H1 (cell line): ENCODE data around the gene SCNN1G. TPM values are rescaled to one million over a fixed set of nuclear protein-coding genes. Genes with fewer than 3 reads are reported as not detected.
A peak's percentile ranks its signal among the peaks of the same experiment; 100 is the strongest.

Experiments
- CTCF ChIA-PET: fragments of 300-600 bp; sonication (Branson Sonifier 250); formaldehyde crosslinking; loops from one replicate; lab custom pipeline; 2021; ENCODE audit not compliant: partially characterized antibody; lab: Charles Lee
- POLR2A ChIA-PET: fragments of 300-600 bp; sonication (Branson Sonifier 250); formaldehyde crosslinking; loops from one replicate; lab custom pipeline; 2021; ENCODE audit warnings: inconsistent platforms; ENCODE audit not compliant: partially characterized antibody; lab: Charles Lee
- DNase-seq, 2 experiments: peaks; one replicate each; pipeline versions ENCODE4 v3.0.0 to v3.0.0-alpha.2; 2010 to 2022; ENCODE audit warnings: low spot score in 2 of 2, low read depth in 1 of 2, mixed read lengths in 1 of 2
- FAIRE-seq: peaks from 2 replicates; lab custom pipeline; 2011; peaks lifted over from hg19 to GRCh38; lab: Jason Lieb, UNC
- H2AFZ ChIP-seq: 2 replicates; pipeline ENCODE4 v1.8.1; 2012; ENCODE audit warnings: low read length, inconsistent platforms
- H2AK5ac ChIP-seq: 2 replicates; pipeline ENCODE4 v1.6.1; 2013; ENCODE audit warnings: low read depth, low read length
- H2BK120ac ChIP-seq: replicated peaks from 2 replicates; pipeline ENCODE3; 2013; ENCODE audit warnings: low read depth, low read length, inconsistent platforms
- H2BK12ac ChIP-seq: 2 replicates; pipeline ENCODE4 v1.6.1; 2013; ENCODE audit warnings: low read depth, low read length
- H2BK15ac ChIP-seq: 2 replicates; pipeline ENCODE4 v1.6.1; 2013; ENCODE audit warnings: low read length
- H2BK20ac ChIP-seq: 2 replicates; pipeline ENCODE4 v1.6.1; 2013; ENCODE audit warnings: low read length
- H2BK5ac ChIP-seq: 2 replicates; pipeline ENCODE4 v1.6.1; 2013; ENCODE audit warnings: low read depth, low read length
- H3K14ac ChIP-seq: 2 replicates; pipeline ENCODE4 v1.6.1; 2013; ENCODE audit warnings: inconsistent platforms; ENCODE audit not compliant: insufficient read length
- H3K18ac ChIP-seq: 2 replicates; pipeline ENCODE4 v1.6.1; 2013; ENCODE audit warnings: low read length; ENCODE audit errors: extremely low read depth
- H3K23ac ChIP-seq: 2 replicates; pipeline ENCODE4 v1.6.1; 2013; ENCODE audit warnings: inconsistent platforms; ENCODE audit not compliant: insufficient read length
- H3K23me2 ChIP-seq: 2 replicates; pipeline ENCODE4 v1.6.1; 2013; ENCODE audit warnings: low read depth, low read length
- H3K27ac ChIP-seq: 2 replicates; pipeline ENCODE4 v1.6.1; 2011; ENCODE audit warnings: low read depth, low read length, inconsistent platforms
- H3K27me3 ChIP-seq, 4 experiments: replicated peaks in 1 of 4; 1 replicate in 1 of 4; 2 replicates in 3 of 4; pipeline versions ENCODE4 v1.6.1 to v1.8.1; 2011 to 2013; ENCODE audit warnings: low read length in 3 of 4, mild to moderate bottlenecking in 3 of 4, inconsistent platforms in 2 of 4, mixed read lengths in 2 of 4, moderate library complexity in 1 of 4; ENCODE audit not compliant: control insufficient read depth in 3 of 4, insufficient read depth in 3 of 4; ENCODE audit errors: extremely low read depth in 1 of 4
- H3K36me3 ChIP-seq, 4 experiments: 2 replicates each; pipeline versions ENCODE4 v1.6.1 to v1.8.1; 2011 to 2013; ENCODE audit warnings: mild to moderate bottlenecking in 4 of 4, low read length in 3 of 4, moderate library complexity in 2 of 4, control low read depth in 1 of 4, inconsistent platforms in 1 of 4; ENCODE audit not compliant: insufficient read depth in 4 of 4, control insufficient read depth in 2 of 4
- H3K4ac ChIP-seq: replicated peaks from 2 replicates; pipeline ENCODE3; 2013; ENCODE audit warnings: low read length, low read depth, mixed read lengths, inconsistent platforms; ENCODE audit not compliant: insufficient read length
- H3K4me1 ChIP-seq, 4 experiments: replicated peaks in 1 of 4; 1 replicate in 1 of 4; 2 replicates in 3 of 4; pipeline versions ENCODE4 v1.6.1 to v1.8.1; 2011 to 2013; ENCODE audit warnings: low read length in 3 of 4, inconsistent platforms in 2 of 4, mixed read lengths in 1 of 4; ENCODE audit not compliant: insufficient read depth in 4 of 4, control insufficient read depth in 3 of 4
- H3K4me2 ChIP-seq, 2 experiments: 2 replicates each; pipeline versions ENCODE4 v1.6.1 to v1.8.1; 2011 to 2013; ENCODE audit warnings: low read depth in 2 of 2, low read length in 2 of 2, control low read depth in 1 of 2, inconsistent platforms in 1 of 2, mild to moderate bottlenecking in 1 of 2; ENCODE audit not compliant: insufficient read depth in 1 of 2
- H3K4me3 ChIP-seq, 4 experiments: fragments of 200-600, 300-600 bp in 1 of 4; sonication (generic), shearing (Covaris generic), sonication (Bioruptor Twin) in 1 of 4; 2 replicates each; pipeline versions ENCODE4 v1.5.1 to v1.8.1; 2011 to 2016; ENCODE audit warnings: low read length in 4 of 4, low read depth in 3 of 4, control low read depth in 2 of 4, inconsistent platforms in 2 of 4, mild to moderate bottlenecking in 2 of 4, mixed read lengths in 1 of 4, moderate library complexity in 1 of 4; ENCODE audit not compliant: insufficient read depth in 2 of 4; ENCODE audit errors: extremely low read depth in 1 of 4
- H3K56ac ChIP-seq: replicated peaks from 2 replicates; pipeline ENCODE3; 2013; ENCODE audit warnings: low read depth, mild to moderate bottlenecking, mixed read lengths, low read length, inconsistent platforms; ENCODE audit not compliant: insufficient read length
- H3K79me1 ChIP-seq: 2 replicates; pipeline ENCODE4 v1.6.1; 2013; ENCODE audit warnings: low read depth, low read length, control low read depth
- H3K79me2 ChIP-seq, 2 experiments: 2 replicates each; pipeline versions ENCODE4 v1.6.1 to v1.8.1; 2012 to 2013; ENCODE audit warnings: low read length in 2 of 2, mild to moderate bottlenecking in 2 of 2, inconsistent platforms in 1 of 2; ENCODE audit not compliant: insufficient read depth in 2 of 2, control insufficient read depth in 1 of 2
- H3K9ac ChIP-seq, 4 experiments: replicated peaks in 1 of 4; 1 replicate in 1 of 4; 2 replicates in 3 of 4; pipeline versions ENCODE4 v1.6.1 to v1.8.1; 2011 to 2013; ENCODE audit warnings: low read depth in 3 of 4, low read length in 3 of 4, control low read depth in 2 of 4, mild to moderate bottlenecking in 2 of 4, moderate library complexity in 2 of 4, inconsistent platforms in 1 of 4; ENCODE audit errors: extremely low read depth in 1 of 4
- H3K9me3 ChIP-seq, 2 experiments: 2 replicates each; pipeline versions ENCODE4 v1.6.1 to v1.8.1; 2012 to 2013; ENCODE audit warnings: mild to moderate bottlenecking in 2 of 2, moderate library complexity in 2 of 2, control low read depth in 1 of 2, inconsistent platforms in 1 of 2, low read depth in 1 of 2, low read length in 1 of 2, mixed read lengths in 1 of 2; ENCODE audit not compliant: insufficient read depth in 2 of 2
- H4K20me1 ChIP-seq, 2 experiments: replicated peaks in 1 of 2; 2 replicates each; pipeline versions ENCODE3 to v1.8.1; 2011 to 2013; ENCODE audit warnings: inconsistent platforms in 2 of 2, low read length in 2 of 2, mild to moderate bottlenecking in 1 of 2; ENCODE audit not compliant: insufficient read depth in 2 of 2, control insufficient read depth in 1 of 2
- H4K5ac ChIP-seq: 2 replicates; pipeline ENCODE4 v1.6.1; 2013; ENCODE audit warnings: low read length, low read depth, mixed read lengths, inconsistent platforms; ENCODE audit not compliant: insufficient read length
- H4K8ac ChIP-seq: 2 replicates; pipeline ENCODE4 v1.8.0; 2013; ENCODE audit warnings: mild to moderate bottlenecking, moderate library complexity, low read length, inconsistent platforms; ENCODE audit not compliant: insufficient read depth; ENCODE audit errors: extremely low read depth
- H4K91ac ChIP-seq: replicated peaks from 2 replicates; pipeline ENCODE3; 2013; ENCODE audit warnings: low read length, mixed read lengths, inconsistent platforms; ENCODE audit not compliant: insufficient read length
- BACH1 ChIP-seq: IDR thresholded peaks from 2 replicates; pipeline ENCODE4 v1.6.1; 2012; ENCODE audit warnings: low read length, improper control_type of control experiment
- BCL11A ChIP-seq, 2 experiments: IDR thresholded peaks; one replicate each; pipeline ENCODE4 v1.6.1; 2011; ENCODE audit warnings: low read depth in 2 of 2, low read length in 2 of 2, mild to moderate bottlenecking in 2 of 2
- CHD1 ChIP-seq: IDR thresholded peaks from 2 replicates; pipeline ENCODE4 v1.6.1; 2012; ENCODE audit warnings: low read depth, low read length, improper control_type of control experiment
- CREB1 ChIP-seq: IDR thresholded peaks from 2 replicates; pipeline ENCODE4 v1.6.1; 2012; ENCODE audit warnings: inconsistent platforms
- FOSL1 ChIP-seq: IDR thresholded peaks from 2 replicates; pipeline ENCODE4 v1.6.1; 2011; ENCODE audit warnings: mild to moderate bottlenecking, low read depth, low read length, moderate library complexity; ENCODE audit not compliant: insufficient read depth
- KDM5A ChIP-seq: fragments of 200-600 bp; IDR thresholded peaks from 2 replicates; pipeline ENCODE4 v1.7.1; 2012; ENCODE audit warnings: mild to moderate bottlenecking, low read length, inconsistent platforms, mixed read lengths
- MAFK ChIP-seq: IDR thresholded peaks from 2 replicates; pipeline ENCODE4 v1.6.1; 2012; ENCODE audit warnings: low read depth, mild to moderate bottlenecking, improper control_type of control experiment, low read length
- RAD21 ChIP-seq, 2 experiments: IDR thresholded peaks in 1 of 2; conservative IDR thresholded peaks in 1 of 2; 2 replicates each; pipeline ENCODE4 v1.6.1; 2011; ENCODE audit warnings: low read depth in 2 of 2, low read length in 2 of 2, improper control_type of control experiment in 1 of 2, inconsistent platforms in 1 of 2, mild to moderate bottlenecking in 1 of 2, moderate library complexity in 1 of 2
- SP4 ChIP-seq: IDR thresholded peaks from 2 replicates; pipeline ENCODE4 v1.6.1; 2012; ENCODE audit warnings: low read length, inconsistent platforms
- TEAD4 ChIP-seq: IDR thresholded peaks from 2 replicates; pipeline ENCODE4 v1.6.1; 2012; ENCODE audit warnings: low read depth, low read length, inconsistent platforms, mixed read lengths
- WGBS, 2 experiments: shearing (Covaris generic) in 1 of 2; methylation state at CpG; one replicate each; pipeline versions ENCODE4 v1.1.6 to v1.1.7; 2013 to 2015; ENCODE audit warnings: low lambda C conversion rate in 2 of 2, mixed read lengths in 2 of 2, inconsistent platforms in 1 of 2, low coverage in 1 of 2, missing lambda C conversion rate in 1 of 2; ENCODE audit not compliant: insufficient replicate concordance in 2 of 2, insufficient coverage in 1 of 2, insufficient read length in 1 of 2; ENCODE audit errors: extremely low coverage in 1 of 2, missing lambda C conversion rate in 1 of 2; 5-methylcytosine and 5-hydroxymethylcytosine counted together
- polyA plus RNA-seq, 7 experiments: library from polyadenylated mRNA; depleted of rRNA in 3 of 7; stranded (reverse) in 5 of 7; unstranded in 2 of 7; fragments of >200 nt in 5 of 7; fragments of 200-250 nt in 2 of 7; gene quantifications; 1 replicate in 5 of 7; 2 replicates in 1 of 7; 4 replicates in 1 of 7; pipeline versions ENCODE4 v1.2.1 to v1.2.3, GENCODE V29; 2011 to 2013; ENCODE audit warnings: missing spikeins in 2 of 7, mixed read lengths in 2 of 7
- total RNA-seq: library from RNA; stranded (reverse); fragmentation: NEBNext Ultra II Directional; extraction: Animal tissue kit (Norgen Biotek cat#: 25700); gene quantifications from 2 replicates; pipeline ENCODE4 v1.2.1, GENCODE V29; 2021
- TF ChIP-seq, protein P1 (sequence below), 3 experiments: IDR thresholded peaks; 1 replicate in 2 of 3; 2 replicates in 1 of 3; pipeline versions ENCODE4 v1.5.1 to v1.6.1; 2011; ENCODE audit warnings: low read length in 3 of 3, mild to moderate bottlenecking in 3 of 3, inconsistent platforms in 2 of 3, low read depth in 1 of 3, moderate library complexity in 1 of 3; ENCODE audit not compliant: insufficient read depth in 1 of 3; ENCODE audit errors: control extremely low read depth in 1 of 3
- TF ChIP-seq, protein P2 (sequence below): IDR thresholded peaks from 2 replicates; pipeline ENCODE4 v1.6.1; 2012; ENCODE audit warnings: inconsistent platforms

The SCNN1G gene
- total and polyA plus RNA-seq, 2 of the 8 experiments (the other 6 are each of a cell fraction or from before 2014, with no cell fraction given): 0.73 to 1.1 TPM

DNA sequence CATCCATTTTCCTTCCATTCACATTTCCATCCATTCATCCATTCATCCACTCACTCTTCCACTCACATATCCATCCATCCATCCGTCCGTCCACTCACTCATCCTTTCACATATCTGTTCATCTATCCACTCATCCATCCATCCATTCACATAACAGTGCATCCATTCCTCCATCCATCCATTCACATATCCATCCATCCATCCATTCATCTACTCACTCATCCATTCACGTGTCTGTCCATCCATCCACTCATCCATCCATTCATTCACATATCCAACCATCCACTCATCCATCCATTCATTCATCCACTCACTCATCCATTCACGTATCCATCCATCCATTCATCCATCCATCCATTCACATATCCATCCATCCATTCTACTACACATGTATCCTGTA, 42.6 kb downstream of the SCNN1G start:
- CTCF ChIA-PET: no interaction called here
- FAIRE-seq (no peak), DNase-seq (no peak)
- H3K79me1 ChIP-seq: no peaks in the 10 kb centered on the region
- no peak overlapping the region for H3K14ac ChIP-seq
- H4K5ac ChIP-seq: no peak overlapping the region
- H3K36me3 ChIP-seq: no peaks in the 10 kb centered on the region
- H2BK12ac ChIP-seq: peak overlapping the region; percentile 30; the same call in 1 of the 2 replicates
- peaks cover 0 to 3% of the 10 kb centered on the region in 2 experiments for H4K20me1 ChIP-seq
- H2BK20ac ChIP-seq: no peak overlapping the region
- 89 to 98% methylated on average over 3 to 4 of the region's 4 CpGs for WGBS, 2 experiments
- H3K9me3 ChIP-seq: no peaks in the 10 kb centered on the region
- peak overlapping the region; percentile 36 for H3K56ac ChIP-seq
- no peak overlapping the region for H3K27ac ChIP-seq
- no peak overlapping the region for H3K4ac ChIP-seq
- H3K27me3 ChIP-seq: no peaks in the 10 kb centered on the region
- no peak overlapping the region for H4K91ac ChIP-seq
- H4K8ac ChIP-seq: no peak overlapping the region
- POLR2A ChIA-PET: no interaction called here
- peak overlapping the region; percentile 73; the same call in 1 of the 2 replicates for H2BK5ac ChIP-seq
- peaks cover 8% of the 10 kb centered on the region; the same call in 1 of the 2 replicates for H3K23me2 ChIP-seq
- H2AK5ac ChIP-seq: peak overlapping the region; percentile 96; the same call in 1 of the 2 replicates
- H2BK15ac ChIP-seq: no peak overlapping the region
- no peak overlapping the region for H3K18ac ChIP-seq
- no peak overlapping the region for H3K23ac ChIP-seq
- H3K4me3 ChIP-seq: no peak overlapping the region
- H3K4me1 ChIP-seq: peaks cover 0 to 10% (median 8%) of the 10 kb centered on the region in 4 experiments; a peak in 5 of 7 replicates
- H2AFZ ChIP-seq: no peak overlapping the region
- H3K4me2 ChIP-seq: no peak overlapping the region
- H3K9ac ChIP-seq: no peak overlapping the region
- H2BK120ac ChIP-seq: no peak overlapping the region
- H3K79me2 ChIP-seq: no peaks in the 10 kb centered on the region
- no peak for TF ChIP-seq KDM5A
- TF ChIP-seq BACH1: no peak
- no peak for TF ChIP-seq TEAD4
- TF ChIP-seq, protein P1, sequence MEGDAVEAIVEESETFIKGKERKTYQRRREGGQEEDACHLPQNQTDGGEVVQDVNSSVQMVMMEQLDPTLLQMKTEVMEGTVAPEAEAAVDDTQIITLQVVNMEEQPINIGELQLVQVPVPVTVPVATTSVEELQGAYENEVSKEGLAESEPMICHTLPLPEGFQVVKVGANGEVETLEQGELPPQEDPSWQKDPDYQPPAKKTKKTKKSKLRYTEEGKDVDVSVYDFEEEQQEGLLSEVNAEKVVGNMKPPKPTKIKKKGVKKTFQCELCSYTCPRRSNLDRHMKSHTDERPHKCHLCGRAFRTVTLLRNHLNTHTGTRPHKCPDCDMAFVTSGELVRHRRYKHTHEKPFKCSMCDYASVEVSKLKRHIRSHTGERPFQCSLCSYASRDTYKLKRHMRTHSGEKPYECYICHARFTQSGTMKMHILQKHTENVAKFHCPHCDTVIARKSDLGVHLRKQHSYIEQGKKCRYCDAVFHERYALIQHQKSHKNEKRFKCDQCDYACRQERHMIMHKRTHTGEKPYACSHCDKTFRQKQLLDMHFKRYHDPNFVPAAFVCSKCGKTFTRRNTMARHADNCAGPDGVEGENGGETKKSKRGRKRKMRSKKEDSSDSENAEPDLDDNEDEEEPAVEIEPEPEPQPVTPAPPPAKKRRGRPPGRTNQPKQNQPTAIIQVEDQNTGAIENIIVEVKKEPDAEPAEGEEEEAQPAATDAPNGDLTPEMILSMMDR (IDR thresholded peaks at IDR 0.05; ENCODE audit: control extremely low read depth in 1 of 3, insufficient read depth in 1 of 3, low read depth in 1 of 3, low read length in 3 of 3): no peak
- TF ChIP-seq CHD1: no peak
- no peak for TF ChIP-seq CREB1
- TF ChIP-seq FOSL1: no peak
- TF ChIP-seq MAFK: no peak
- TF ChIP-seq, protein P2, sequence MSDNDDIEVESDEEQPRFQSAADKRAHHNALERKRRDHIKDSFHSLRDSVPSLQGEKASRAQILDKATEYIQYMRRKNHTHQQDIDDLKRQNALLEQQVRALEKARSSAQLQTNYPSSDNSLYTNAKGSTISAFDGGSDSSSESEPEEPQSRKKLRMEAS: no peak
- no peak for TF ChIP-seq SP4
- no peak for TF ChIP-seq BCL11A (IDR thresholded peaks at IDR 0.05; ENCODE audit: low read depth in 2 of 2, low read length in 2 of 2)
- TF ChIP-seq RAD21 (IDR thresholded peaks at IDR 0.05 in 1 of 2, conservative IDR thresholded peaks at IDR 0.05 in 1 of 2; ENCODE audit: low read depth in 2 of 2, low read length in 2 of 2): no peak
